Measurements from ENCODE around the gene CPA1. TPM values are rescaled to one million over a fixed set of nuclear protein-coding genes. Genes with fewer than 3 reads are reported as not detected.

Gene CPA1
- polyA plus RNA-seq, 4 donors = 0.28 to 12.7 (median 8.9) TPM

GRCh38 chr7:130366564-130366963 lies 13.7 kb upstream of the CPA1 start:
- H3K36me3 ChIP-seq (ENCODE audit: control insufficient read depth in 3 of 3, insufficient read depth in 2 of 3, low read depth in 1 of 3, low read length in 3 of 3) = no peaks in the 10 kb centered on the region
- H3K4me1 ChIP-seq (ENCODE audit: control insufficient read depth in 3 of 3, insufficient read depth in 2 of 3, low read depth in 1 of 3, low read length in 2 of 3) = peaks cover 0 to 62% (median 4%) of the 10 kb centered on the region in 3 donors
- H3K27ac ChIP-seq (ENCODE audit: low read depth in 1 of 3, low read length in 2 of 3) = peak overlapping the region in 2 of 3 donors; percentile 19 to 73
- no peaks in the 10 kb centered on the region for H3K27me3 ChIP-seq (ENCODE audit: control insufficient read depth in 3 of 3, insufficient read depth in 3 of 3, low read length in 3 of 3)
- 68 to 79% (median 68%) methylated on average over 6 of the region's 6 CpGs for WGBS, 3 donors
- no peak overlapping the region for H3K4me3 ChIP-seq (ENCODE audit: low read depth in 1 of 3, low read length in 3 of 3)
- H3K9me3 ChIP-seq (ENCODE audit: control insufficient read depth in 2 of 2, insufficient read depth in 1 of 2, low read depth in 1 of 2, low read length in 1 of 2) = no peaks in the 10 kb centered on the region
- FAIRE-seq (no peak), DNase-seq (no peak)

DNA sequence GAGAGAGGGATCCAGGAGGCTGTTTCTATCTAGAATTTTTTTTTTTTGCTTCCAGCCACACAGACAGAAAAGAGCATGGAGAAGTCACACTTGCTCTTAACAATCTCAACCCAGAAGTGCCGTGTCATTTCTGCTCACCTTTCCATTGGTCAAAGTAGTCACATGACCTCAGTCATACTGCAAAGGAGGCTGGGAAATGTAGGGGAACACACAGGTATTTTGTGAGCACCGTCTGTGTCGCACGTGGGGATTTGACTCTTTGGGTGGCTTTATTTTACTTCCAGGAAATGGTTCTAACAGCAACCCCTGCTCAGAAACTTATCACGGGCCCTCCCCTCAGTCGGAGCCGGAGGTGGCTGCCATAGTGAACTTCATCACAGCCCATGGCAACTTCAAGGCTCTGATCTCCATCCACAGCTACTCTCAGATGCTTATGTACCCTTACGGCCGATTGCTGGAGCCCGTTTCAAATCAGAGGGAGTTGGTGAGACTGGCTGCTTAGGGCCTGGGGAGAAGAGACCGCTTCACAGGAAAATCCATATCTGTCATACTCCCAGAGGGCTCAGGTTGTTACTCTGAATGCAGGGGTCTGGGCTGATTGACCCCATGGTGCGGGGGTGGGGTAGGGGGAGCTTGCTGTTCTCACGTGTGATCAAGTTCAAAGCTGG lies 13.1 kb upstream of the CPA1 start:
- no peak for FAIRE-seq
- Histone ChIP-seq H3K27me3 (ENCODE audit: control insufficient read depth in 3 of 3, insufficient read depth in 3 of 3, low read length in 3 of 3) (no peaks in the 10 kb centered on the region), H3K27ac (ENCODE audit: low read depth in 1 of 3, low read length in 2 of 3) (peak overlapping the region in 1 of 3 donors; percentile 73), H3K4me3 (ENCODE audit: low read depth in 1 of 3, low read length in 3 of 3) (no peak overlapping the region), H3K36me3 (ENCODE audit: control insufficient read depth in 3 of 3, insufficient read depth in 2 of 3, low read depth in 1 of 3, low read length in 3 of 3) (no peaks in the 10 kb centered on the region), H3K9me3 (ENCODE audit: control insufficient read depth in 2 of 2, insufficient read depth in 1 of 2, low read depth in 1 of 2, low read length in 1 of 2) (no peaks in the 10 kb centered on the region), H3K4me1 (ENCODE audit: control insufficient read depth in 3 of 3, insufficient read depth in 2 of 3, low read depth in 1 of 3, low read length in 2 of 3) (peaks cover 0 to 68% (median 4%) of the 10 kb centered on the region in 3 donors)
- 82 to 86% (median 83%) methylated on average over 13 of the region's 13 CpGs for WGBS, 3 donors
- DNase-seq = no peak

DNA sequence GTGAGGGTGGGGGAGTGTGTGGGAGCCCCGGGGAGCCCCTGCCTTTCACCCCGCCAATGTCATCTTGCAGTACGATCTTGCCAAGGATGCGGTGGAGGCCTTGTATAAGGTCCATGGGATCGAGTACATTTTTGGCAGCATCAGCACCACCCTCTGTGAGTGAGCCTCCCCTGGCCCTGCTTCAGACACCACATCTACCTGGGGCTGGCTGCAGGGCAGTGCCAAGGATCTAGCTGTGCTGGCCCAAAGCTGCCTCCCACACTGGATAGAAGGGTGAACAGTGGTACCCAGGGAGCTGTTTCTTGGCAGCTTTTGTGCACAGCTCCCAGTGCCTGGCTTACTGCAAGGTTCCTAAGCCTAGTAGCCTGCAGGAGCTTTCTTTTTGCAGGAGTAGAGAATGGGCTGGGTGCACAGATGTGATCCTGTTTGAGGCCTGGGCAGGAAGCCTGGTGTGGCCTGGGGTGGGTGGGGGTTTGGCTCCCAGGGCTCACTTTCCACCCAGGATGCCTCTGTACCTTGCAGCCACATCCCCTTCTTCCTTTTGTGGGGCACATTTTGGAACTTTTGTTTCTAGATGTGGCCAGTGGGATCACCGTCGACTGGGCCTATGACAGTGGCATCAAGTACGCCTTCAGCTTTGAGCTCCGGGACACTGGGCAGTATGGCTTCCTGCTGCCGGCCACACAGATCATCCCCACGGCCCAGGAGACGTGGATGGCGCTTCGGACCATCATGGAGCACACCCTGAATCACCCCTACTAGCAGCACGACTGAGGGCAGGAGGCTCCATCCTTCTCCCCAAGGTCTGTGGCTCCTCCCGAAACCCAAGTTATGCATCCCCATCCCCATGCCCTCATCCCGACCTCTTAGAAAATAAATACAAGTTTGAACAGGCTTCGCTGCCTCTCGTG lies 12.2 kb upstream of the CPA1 start:
- no peaks in the 10 kb centered on the region for H3K36me3 ChIP-seq (ENCODE audit: control insufficient read depth in 3 of 3, insufficient read depth in 2 of 3, low read depth in 1 of 3, low read length in 3 of 3)
- H3K4me3 ChIP-seq (ENCODE audit: low read depth in 1 of 3, low read length in 3 of 3) = no peak overlapping the region
- H3K27me3 ChIP-seq (ENCODE audit: control insufficient read depth in 3 of 3, insufficient read depth in 3 of 3, low read length in 3 of 3) = no peaks in the 10 kb centered on the region
- H3K27ac ChIP-seq (ENCODE audit: low read depth in 1 of 3, low read length in 2 of 3) = peak overlapping the region in 2 of 3 donors; percentile 48 to 57
- DNase-seq (no peak), FAIRE-seq (no peak)
- H3K9me3 ChIP-seq (ENCODE audit: control insufficient read depth in 2 of 2, insufficient read depth in 1 of 2, low read depth in 1 of 2, low read length in 1 of 2) = no peaks in the 10 kb centered on the region
- 85 to 89% (median 88%) methylated on average over 19 of the region's 19 CpGs for WGBS, 3 donors
- H3K4me1 ChIP-seq (ENCODE audit: control insufficient read depth in 3 of 3, insufficient read depth in 2 of 3, low read depth in 1 of 3, low read length in 2 of 3) = peaks cover 0 to 77% (median 4%) of the 10 kb centered on the region in 3 donors

- H3K9me3 ChIP-seq (ENCODE audit: control insufficient read depth in 2 of 2, insufficient read depth in 1 of 2, low read depth in 1 of 2, low read length in 1 of 2) = no peaks in the 10 kb centered on the region
- peak overlapping the region in 2 of 3 donors; percentile 48 to 71 for H3K27ac ChIP-seq (ENCODE audit: low read depth in 1 of 3, low read length in 2 of 3)
- no peak overlapping the region for H3K4me3 ChIP-seq (ENCODE audit: low read depth in 1 of 3, low read length in 3 of 3)
- FAIRE-seq = no peak
- DNase-seq = peak in 1 of 2 donors; percentile 53
- WGBS, 3 donors = 48 to 61% (median 59%) methylated on average over 10 of the region's 10 CpGs
- H3K36me3 ChIP-seq (ENCODE audit: control insufficient read depth in 3 of 3, insufficient read depth in 2 of 3, low read depth in 1 of 3, low read length in 3 of 3) = no peaks in the 10 kb centered on the region
- no peaks in the 10 kb centered on the region for H3K27me3 ChIP-seq (ENCODE audit: control insufficient read depth in 3 of 3, insufficient read depth in 3 of 3, low read length in 3 of 3)
- peaks cover 0 to 88% (median 4%) of the 10 kb centered on the region in 3 donors for H3K4me1 ChIP-seq (ENCODE audit: control insufficient read depth in 3 of 3, insufficient read depth in 2 of 3, low read depth in 1 of 3, low read length in 2 of 3)
These were observed 11.1 kb upstream of the CPA1 start for GRCh38 chr7:130369110-130369711.

- Histone ChIP-seq H3K36me3 (ENCODE audit: control insufficient read depth in 3 of 3, insufficient read depth in 2 of 3, low read depth in 1 of 3, low read length in 3 of 3) (no peaks in the 10 kb centered on the region), H3K4me1 (ENCODE audit: control insufficient read depth in 3 of 3, insufficient read depth in 2 of 3, low read depth in 1 of 3, low read length in 2 of 3) (peaks cover 0 to 86% (median 4%) of the 10 kb centered on the region in 3 donors), H3K27ac (ENCODE audit: low read depth in 1 of 3, low read length in 2 of 3) (peak overlapping the region in 2 of 3 donors; percentile 48 to 71), H3K9me3 (ENCODE audit: control insufficient read depth in 2 of 2, insufficient read depth in 1 of 2, low read depth in 1 of 2, low read length in 1 of 2) (no peaks in the 10 kb centered on the region), H3K27me3 (ENCODE audit: control insufficient read depth in 3 of 3, insufficient read depth in 3 of 3, low read length in 3 of 3) (no peaks in the 10 kb centered on the region), H3K4me3 (ENCODE audit: low read depth in 1 of 3, low read length in 3 of 3) (no peak overlapping the region)
- 73 to 81% (median 76%) methylated on average over 3 of the region's 3 CpGs for WGBS, 3 donors
- FAIRE-seq = no peak
- no peak for DNase-seq
These were observed 10.3 kb upstream of the CPA1 start for GRCh38 chr7:130369831-130370550.

- DNase-seq (no peak), FAIRE-seq (no peak)
- H3K27ac ChIP-seq (ENCODE audit: low read depth in 1 of 3, low read length in 2 of 3) = peak overlapping the region in 2 of 3 donors; percentile 25 to 66
- WGBS, 3 donors = 78 to 86% (median 84%) methylated on average over 3 of the region's 3 CpGs
- no peaks in the 10 kb centered on the region for H3K36me3 ChIP-seq (ENCODE audit: control insufficient read depth in 3 of 3, insufficient read depth in 2 of 3, low read depth in 1 of 3, low read length in 3 of 3)
- peaks cover 0 to 8% of the 10 kb centered on the region in 2 donors for H3K9me3 ChIP-seq (ENCODE audit: control insufficient read depth in 2 of 2, insufficient read depth in 1 of 2, low read depth in 1 of 2, low read length in 1 of 2)
- no peak overlapping the region for H3K4me3 ChIP-seq (ENCODE audit: low read depth in 1 of 3, low read length in 3 of 3)
- H3K4me1 ChIP-seq (ENCODE audit: control insufficient read depth in 3 of 3, insufficient read depth in 2 of 3, low read depth in 1 of 3, low read length in 2 of 3) = peaks cover 0 to 76% (median 4%) of the 10 kb centered on the region in 3 donors
- H3K27me3 ChIP-seq (ENCODE audit: control insufficient read depth in 3 of 3, insufficient read depth in 3 of 3, low read length in 3 of 3) = no peaks in the 10 kb centered on the region
These were observed 9.2 kb upstream of the CPA1 start for GRCh38 chr7:130371046-130371445.

- Histone ChIP-seq H3K27ac (ENCODE audit: low read depth in 1 of 3, low read length in 2 of 3) (peak overlapping the region in 2 of 3 donors; percentile 77 to 98), H3K27me3 (ENCODE audit: control insufficient read depth in 3 of 3, insufficient read depth in 3 of 3, low read length in 3 of 3) (no peaks in the 10 kb centered on the region), H3K36me3 (ENCODE audit: control insufficient read depth in 3 of 3, insufficient read depth in 2 of 3, low read depth in 1 of 3, low read length in 3 of 3) (no peaks in the 10 kb centered on the region), H3K4me1 (ENCODE audit: control insufficient read depth in 3 of 3, insufficient read depth in 2 of 3, low read depth in 1 of 3, low read length in 2 of 3) (peaks cover 0 to 61% (median 4%) of the 10 kb centered on the region in 3 donors), H3K9me3 (ENCODE audit: control insufficient read depth in 2 of 2, insufficient read depth in 1 of 2, low read depth in 1 of 2, low read length in 1 of 2) (peaks cover 0 to 21% of the 10 kb centered on the region in 2 donors), H3K4me3 (ENCODE audit: low read depth in 1 of 3, low read length in 3 of 3) (no peak overlapping the region)
- DNase-seq (no peak), FAIRE-seq (no peak)
- 81 to 89% (median 85%) methylated on average over 11 of the region's 11 CpGs for WGBS, 3 donors
These were observed 7.7 kb upstream of the CPA1 start for GRCh38 chr7:130372402-130373165.

Measured in small intestine (tissue), 7 donors.